Measurements from ENCODE around the gene OAT.

OAT gene

DNA sequence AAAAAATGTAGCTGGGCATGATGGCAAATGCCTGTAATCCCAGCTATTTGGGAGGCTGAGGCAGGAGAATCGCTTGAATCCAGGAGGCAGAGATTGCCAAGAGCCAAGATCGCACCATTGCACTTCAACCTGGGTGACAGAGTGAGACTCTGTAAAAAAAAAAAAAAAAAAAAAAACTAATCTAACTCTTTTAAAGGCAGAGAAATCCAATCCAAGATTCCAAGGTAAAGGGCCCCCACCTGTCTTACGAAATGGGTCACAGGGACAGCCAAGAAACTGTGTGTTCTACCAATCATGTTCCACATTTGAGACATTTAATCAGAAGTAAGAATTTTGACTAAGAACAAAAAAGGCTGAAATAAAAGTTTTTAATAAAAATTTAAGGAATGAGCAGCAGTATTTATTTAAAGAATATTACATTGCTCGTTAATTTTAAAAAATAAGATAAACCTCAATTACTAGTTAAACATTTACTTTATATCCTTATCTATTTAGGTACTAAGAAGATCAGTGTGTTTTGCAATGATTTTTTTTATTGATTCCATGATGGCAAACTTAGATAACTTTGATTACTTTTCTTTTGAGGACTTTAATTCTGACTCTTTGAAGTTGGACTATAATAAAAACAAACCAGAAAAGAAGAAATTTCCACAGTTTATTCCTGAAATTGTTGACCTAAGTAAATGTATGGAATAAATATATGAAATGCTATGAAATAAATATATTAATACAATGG lies 6.7 kb upstream of the OAT start:
- peak; percentile 1 for DNase-seq (ENCODE audit: low spot score)
- Histone ChIP-seq H3K4me3 (no peak overlapping the region), H3K27ac (no peak overlapping the region)
- TF ChIP-seq, protein P1, sequence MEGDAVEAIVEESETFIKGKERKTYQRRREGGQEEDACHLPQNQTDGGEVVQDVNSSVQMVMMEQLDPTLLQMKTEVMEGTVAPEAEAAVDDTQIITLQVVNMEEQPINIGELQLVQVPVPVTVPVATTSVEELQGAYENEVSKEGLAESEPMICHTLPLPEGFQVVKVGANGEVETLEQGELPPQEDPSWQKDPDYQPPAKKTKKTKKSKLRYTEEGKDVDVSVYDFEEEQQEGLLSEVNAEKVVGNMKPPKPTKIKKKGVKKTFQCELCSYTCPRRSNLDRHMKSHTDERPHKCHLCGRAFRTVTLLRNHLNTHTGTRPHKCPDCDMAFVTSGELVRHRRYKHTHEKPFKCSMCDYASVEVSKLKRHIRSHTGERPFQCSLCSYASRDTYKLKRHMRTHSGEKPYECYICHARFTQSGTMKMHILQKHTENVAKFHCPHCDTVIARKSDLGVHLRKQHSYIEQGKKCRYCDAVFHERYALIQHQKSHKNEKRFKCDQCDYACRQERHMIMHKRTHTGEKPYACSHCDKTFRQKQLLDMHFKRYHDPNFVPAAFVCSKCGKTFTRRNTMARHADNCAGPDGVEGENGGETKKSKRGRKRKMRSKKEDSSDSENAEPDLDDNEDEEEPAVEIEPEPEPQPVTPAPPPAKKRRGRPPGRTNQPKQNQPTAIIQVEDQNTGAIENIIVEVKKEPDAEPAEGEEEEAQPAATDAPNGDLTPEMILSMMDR (IDR thresholded peaks at IDR 0.05) = no peak

DNA sequence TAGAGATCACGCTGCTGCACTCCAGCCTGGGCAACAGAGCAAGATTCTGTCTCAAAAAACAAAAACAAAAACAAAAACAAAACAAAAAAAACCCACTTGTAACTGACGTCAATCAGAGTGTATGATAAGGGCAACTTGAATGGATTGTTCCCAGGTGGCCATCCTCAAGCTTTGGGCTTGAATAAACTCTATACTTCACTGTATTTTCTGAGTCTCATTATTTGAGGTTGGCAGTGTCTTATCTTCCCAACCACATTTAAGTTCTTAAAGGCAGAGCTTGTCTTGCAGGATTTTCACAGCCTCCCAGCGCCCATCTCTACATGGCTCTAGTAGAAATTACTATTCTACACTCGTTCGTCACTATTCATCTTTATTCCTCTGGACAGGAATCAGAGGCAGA lies 5.1 kb upstream of the OAT start:
- Histone ChIP-seq H3K4me3 (no peak overlapping the region), H3K27ac (no peak overlapping the region)
- peak; percentile 7 for DNase-seq (ENCODE audit: low spot score)
- TF ChIP-seq, protein P1 (IDR thresholded peaks at IDR 0.05) = no peak

DNA sequence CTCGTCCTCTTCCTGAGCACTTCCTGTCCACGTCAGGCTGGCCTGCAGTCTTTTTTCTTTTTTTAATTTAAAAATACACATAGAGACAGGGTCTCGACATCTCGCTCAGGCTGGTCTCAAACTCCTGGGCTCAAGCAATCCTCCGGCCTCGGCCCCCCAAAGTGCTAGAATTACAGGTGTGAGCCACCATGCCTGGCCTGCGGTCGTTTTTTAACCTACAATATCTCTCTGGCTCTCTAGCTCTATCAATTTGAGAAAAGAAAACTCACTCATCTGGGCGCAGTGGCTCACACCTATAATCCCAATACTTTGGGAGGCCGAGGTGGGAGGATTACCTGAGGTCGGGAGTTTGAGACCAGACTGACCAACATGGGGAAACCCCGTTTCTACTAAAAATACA lies 4.0 kb upstream of the OAT start:
- Histone ChIP-seq H3K4me3 (no peak overlapping the region), H3K27ac (no peak overlapping the region)
- TF ChIP-seq, protein P1 (IDR thresholded peaks at IDR 0.05) = no peak
- peak; percentile 45 for DNase-seq (ENCODE audit: low spot score)

DNA sequence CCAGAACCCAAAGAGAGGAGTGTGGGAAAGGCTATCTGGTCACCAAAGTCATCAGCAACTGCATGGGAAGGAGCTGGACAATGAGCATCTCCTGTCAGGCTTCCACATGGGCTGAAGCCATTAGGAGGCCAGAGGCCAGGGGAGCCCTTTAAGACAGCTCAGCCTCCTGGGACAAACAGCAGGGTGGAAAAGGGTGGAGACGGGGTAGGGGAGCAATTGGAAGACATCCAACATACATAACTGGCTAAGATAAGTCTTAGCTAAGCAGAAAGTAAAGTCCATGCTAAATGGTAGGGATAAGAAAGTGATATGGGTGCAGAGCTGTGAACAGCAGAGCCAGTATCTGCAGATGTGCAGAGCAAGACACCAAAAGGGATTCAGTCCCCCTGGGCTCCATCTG lies 1.5 kb upstream of the OAT start:
- peak; percentile 55 for DNase-seq (ENCODE audit: low spot score)
- TF ChIP-seq, protein P1 (IDR thresholded peaks at IDR 0.05) = no peak
- Histone ChIP-seq H3K4me3 (no peak overlapping the region), H3K27ac (no peak overlapping the region)

DNA sequence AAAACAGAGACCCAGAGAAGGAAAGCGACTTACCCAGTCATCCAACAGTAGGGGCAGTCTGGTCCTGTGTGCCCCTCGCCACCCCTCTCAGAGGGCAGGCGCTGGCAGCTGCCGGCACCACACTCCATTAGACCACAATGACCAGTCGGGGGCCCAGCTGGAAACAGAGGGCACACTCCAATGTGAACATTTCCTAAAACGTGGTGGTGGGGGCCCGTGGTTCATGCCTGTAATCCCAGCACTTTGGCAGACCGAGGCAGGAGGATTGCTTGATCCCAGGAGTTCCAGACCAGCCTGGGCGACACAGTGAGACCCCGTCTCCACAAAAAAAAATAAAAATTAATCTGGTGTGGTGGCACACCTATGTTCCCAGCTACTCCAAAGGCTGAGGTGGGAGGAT lies 912 bp upstream of the OAT start:
- TF ChIP-seq, protein P1 (IDR thresholded peaks at IDR 0.05) = no peak
- peak; percentile 74 for DNase-seq (ENCODE audit: low spot score)
- no peak overlapping the region for H3K4me3 ChIP-seq
- no peak overlapping the region for H3K27ac ChIP-seq

DNA sequence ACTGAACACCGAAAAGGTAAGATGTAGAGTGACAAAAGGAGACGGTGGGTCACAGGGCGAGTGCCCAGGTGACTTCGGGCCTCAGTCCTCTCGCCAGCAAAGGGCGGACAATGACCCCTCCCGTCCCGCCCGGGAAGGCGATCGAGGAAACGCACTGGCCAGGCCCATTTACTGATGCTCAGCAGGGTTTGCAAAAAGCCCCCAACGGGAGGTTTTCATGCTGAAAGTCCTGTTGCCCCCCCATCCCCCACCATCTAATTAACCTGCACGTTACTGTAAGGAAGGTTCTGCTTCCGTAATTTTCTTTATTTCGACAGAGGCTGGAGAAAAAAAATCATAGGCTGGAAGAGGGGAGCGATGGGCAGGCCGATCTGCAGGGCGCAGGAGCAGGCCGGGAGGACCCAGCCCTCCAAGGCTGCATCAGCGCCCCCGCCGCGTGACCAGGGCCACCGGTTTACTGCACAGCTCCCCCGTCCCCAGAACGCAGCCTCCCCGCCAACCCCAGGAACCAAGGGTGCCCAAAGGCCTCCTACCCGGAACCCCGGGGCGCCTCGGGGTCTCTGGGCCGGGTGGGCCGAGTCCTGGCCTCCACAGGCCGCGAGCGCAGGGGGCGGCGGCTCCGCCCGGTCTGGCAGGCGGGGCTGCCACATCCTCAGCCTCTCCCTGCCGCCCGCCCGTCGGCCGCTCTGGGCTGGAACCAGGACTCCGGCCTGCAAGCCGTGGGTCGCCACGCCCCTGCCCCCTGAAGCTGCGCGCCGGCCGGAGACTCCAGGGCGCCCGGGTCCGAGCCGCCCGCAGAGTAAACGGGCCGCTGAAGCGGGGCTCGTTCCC lies 613 bp downstream of the OAT start:
- peak; percentile 85 for DNase-seq (ENCODE audit: low spot score)
- TF ChIP-seq, protein P1 (IDR thresholded peaks at IDR 0.05) = no peak
- H3K4me3 ChIP-seq = peak overlapping the region; percentile 86
- peak overlapping the region; percentile 96 to 99 for H3K27ac ChIP-seq
